ENCODE data around the gene ARL17B.
"Not testable (repeated sequence)": the region's sequence is repeated elsewhere in the genome, so short reads cannot be mapped to it uniquely, and the experiment has no call there.

Gene ARL17B

GRCh38 chr17:46361755-46362154, at the start of gene ARL17B:
Gene ARL17B (minus strand): TSS chr17:46361766. CDS start chr17:46358397, 3,369 bp downstream.
- DNase-seq (ENCODE audit: low read depth, low spot score) = not testable (repeated sequence)

DNA sequence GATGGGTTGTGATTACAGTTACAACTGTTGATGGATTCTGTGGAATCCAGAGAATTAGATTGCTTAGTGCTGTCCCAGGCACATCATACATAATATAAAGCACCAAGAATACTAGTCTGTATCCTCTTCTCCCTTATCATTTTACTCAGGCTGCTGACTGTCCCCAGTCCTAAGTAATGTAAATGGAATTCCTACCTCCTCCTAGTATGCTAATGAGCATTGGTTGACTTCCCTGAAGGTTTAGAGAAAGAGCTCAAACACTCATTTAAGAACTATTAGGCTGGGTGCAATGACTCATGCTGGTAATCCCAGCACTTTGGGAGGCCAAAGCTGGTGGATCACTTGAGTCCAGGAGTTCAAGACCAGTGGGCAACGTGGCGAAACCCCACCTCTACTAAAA, 48.3 kb upstream of the ARL17B start:
- DNase-seq (ENCODE audit: low read depth, low spot score) = not testable (repeated sequence)

GRCh38 chr17:46407155-46407554, 45.6 kb upstream of the ARL17B start:
- not testable (repeated sequence) for DNase-seq (ENCODE audit: low read depth, low spot score)

GRCh38 chr17:46401033-46401787, 39.6 kb upstream of the ARL17B start:
- not testable (repeated sequence) for DNase-seq (ENCODE audit: low read depth, low spot score)

DNA sequence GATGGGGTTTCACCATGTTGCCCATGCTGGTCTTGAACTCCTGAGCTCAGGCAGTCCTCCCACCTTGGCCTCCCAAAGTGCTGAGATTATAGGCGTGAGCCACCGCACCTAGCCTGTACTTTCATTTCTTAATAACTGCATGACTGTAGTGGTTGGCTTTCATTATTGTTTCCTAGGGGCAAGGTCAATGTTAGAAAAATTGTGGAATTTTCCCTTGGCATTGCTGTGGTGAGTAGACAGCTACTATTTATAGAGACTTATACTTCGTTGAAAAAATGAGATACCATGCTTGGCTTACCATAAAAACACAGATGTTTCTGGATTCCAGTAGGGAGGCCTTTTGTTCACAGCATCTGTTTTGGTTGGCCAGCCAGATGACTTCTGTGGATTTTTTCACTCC, 39.0 kb upstream of the ARL17B start:
- not testable (repeated sequence) for DNase-seq (ENCODE audit: low read depth, low spot score)

DNA sequence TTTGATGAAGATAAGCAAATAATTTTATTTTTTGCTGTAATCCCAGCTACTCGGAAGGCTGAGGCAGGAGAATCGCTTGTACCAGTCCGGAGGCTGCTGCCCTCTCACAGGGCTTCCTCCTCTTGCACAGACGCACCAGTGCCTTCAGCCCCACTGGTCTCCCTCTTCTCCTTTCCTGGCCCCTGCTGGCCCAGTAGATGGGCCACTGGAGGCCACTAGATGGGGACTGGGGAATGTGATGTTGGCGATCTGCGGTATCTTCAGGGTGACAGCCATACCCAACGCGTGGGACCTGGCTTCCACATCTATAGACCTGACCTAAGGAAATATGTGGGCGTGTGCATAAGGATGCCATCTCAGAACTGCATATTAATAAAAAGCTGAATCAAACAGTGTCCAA, 38.4 kb upstream of the ARL17B start:
- not testable (repeated sequence) for DNase-seq (ENCODE audit: low read depth, low spot score)

GRCh38 chr17:46396292-46396691, 34.7 kb upstream of the ARL17B start:
- not testable (repeated sequence) for DNase-seq (ENCODE audit: low read depth, low spot score)

DNA sequence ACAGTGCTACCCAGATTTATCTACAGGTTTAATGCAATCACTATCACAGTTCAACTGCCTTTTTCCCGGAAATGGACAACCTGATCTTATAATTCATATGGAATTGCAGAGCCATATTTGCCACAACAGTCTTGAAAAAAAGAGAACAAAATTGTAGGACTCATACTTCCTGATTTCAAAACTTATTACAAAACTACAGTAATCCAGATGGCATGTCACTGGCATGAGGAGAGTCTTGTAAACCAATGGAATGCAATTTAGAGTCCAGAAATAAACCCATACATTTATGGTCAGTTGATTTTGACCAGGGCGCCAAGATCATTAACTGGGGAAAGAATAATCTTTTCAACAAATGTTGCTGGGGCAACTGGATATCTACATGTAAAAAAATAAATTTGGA, 32.1 kb upstream of the ARL17B start:
- not testable (repeated sequence) for DNase-seq (ENCODE audit: low read depth, low spot score)

GRCh38 chr17:46385491-46385890, 23.9 kb upstream of the ARL17B start:
- DNase-seq (ENCODE audit: low read depth, low spot score) = not testable (repeated sequence)

- DNase-seq (ENCODE audit: low read depth, low spot score) = not testable (repeated sequence)
Observed at GRCh38 chr17:46383118-46383517, 21.6 kb upstream of the ARL17B start.

DNA sequence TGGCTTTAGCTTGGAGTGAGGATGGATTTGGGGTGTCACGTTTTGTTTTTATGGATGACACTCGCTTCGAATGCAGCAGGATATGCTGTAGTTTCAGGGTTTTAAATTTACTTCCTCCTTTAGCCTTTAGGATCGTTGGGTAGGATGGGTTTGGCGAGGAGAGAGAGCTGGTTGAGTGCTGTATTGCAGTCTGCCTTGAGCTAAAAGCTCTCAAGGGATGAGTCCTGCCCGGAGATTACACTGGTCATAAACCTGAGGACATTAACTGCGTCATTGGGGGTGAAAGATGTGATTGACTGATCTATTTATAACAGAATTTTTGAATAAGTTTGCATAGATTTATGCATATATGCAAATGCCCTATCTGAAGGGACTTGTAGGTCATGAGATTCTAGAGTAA, 11.9 kb upstream of the ARL17B start:
- DNase-seq (ENCODE audit: low read depth, low spot score) = not testable (repeated sequence)

- DNase-seq (ENCODE audit: low read depth, low spot score) = not testable (repeated sequence)
Observed at GRCh38 chr17:46372236-46373229, 11.0 kb upstream of the ARL17B start.

GRCh38 chr17:46367520-46367919, 6.0 kb upstream of the ARL17B start:
- not testable (repeated sequence) for DNase-seq (ENCODE audit: low read depth, low spot score)

- not testable (repeated sequence) for DNase-seq (ENCODE audit: low read depth, low spot score)
Observed at GRCh38 chr17:46361145-46361735, 326 bp downstream of the ARL17B start.

DNA sequence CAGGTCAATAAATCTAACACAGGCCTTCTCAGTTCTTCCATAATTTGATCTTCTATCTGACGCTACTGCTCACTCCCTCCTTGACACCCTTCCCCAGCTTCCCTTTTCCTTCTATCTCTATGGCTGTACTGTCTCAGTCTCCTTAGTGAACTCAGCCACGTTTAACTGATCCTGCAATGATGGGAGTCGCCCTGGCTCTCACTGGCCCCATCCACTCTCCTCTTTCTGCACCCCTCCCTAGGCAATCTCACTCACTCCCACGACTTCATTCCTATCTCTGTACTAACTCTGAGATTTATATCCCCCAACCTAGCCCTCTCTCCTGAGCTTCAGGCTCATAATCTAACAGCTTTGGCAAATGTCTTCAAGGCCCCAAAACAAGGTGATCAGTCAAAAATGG, 7.7 kb downstream of the ARL17B start:
- not testable (repeated sequence) for DNase-seq (ENCODE audit: low read depth, low spot score)

DNA sequence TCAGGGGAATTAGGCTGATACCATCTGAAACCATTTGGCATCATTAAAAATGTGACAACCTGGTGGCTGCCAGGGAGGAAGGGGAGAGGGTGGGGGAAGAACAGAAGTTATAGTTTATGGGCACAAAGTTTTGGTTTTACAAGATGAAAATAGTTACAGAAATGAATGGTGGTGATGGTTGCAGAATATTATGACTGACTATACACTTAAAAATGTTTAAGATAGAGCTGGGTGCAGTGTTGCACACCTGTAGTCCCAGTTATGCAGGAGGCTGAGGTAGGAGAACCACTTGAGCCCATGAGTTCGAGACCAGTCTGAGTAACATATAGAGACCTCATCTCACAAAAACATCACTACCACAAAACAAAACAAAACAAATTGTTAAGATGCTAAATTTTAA, 12.5 kb downstream of the ARL17B start:
- not testable (repeated sequence) for DNase-seq (ENCODE audit: low read depth, low spot score)

- DNase-seq (ENCODE audit: low read depth, low spot score) = not testable (repeated sequence)
Observed at GRCh38 chr17:46348345-46348744, 13.2 kb downstream of the ARL17B start.

- DNase-seq (ENCODE audit: low read depth, low spot score) = not testable (repeated sequence)
Observed at GRCh38 chr17:46342131-46342530, 19.4 kb downstream of the ARL17B start.

- not testable (repeated sequence) for DNase-seq (ENCODE audit: low read depth, low spot score)
Observed at GRCh38 chr17:46341220-46341619, 20.3 kb downstream of the ARL17B start.

DNA sequence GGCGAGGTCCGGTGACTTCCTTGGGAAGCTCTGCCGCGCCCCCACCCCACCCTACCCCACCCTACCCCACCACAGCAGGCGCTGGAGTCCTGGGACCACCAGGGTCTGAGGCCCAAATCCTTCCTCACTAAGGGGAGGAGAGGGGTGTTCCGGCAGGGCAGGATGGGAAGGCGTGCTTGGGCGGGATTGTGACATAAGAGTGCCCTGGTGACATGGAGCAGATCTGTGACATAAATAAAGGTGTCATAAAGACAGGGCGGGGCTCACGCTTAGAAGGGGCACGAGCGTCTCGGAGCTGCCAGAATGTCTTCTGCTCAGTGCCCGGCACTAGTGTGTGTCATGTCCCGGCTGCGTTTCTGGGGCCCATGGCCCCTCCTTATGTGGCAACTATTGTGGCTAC, 66.7 kb downstream of the ARL17B start, which contains the start of gene LRRC37A:
Gene LRRC37A (plus strand): TSS at position 301 of the 400 bp plus-strand sequence. CDS start 3 bp downstream, at position 304.
- not testable (repeated sequence) for DNase-seq (ENCODE audit: low read depth, low spot score)

GRCh38 chr17:46291618-46292017, 69.9 kb downstream of the ARL17B start:
- not testable (repeated sequence) for DNase-seq (ENCODE audit: low read depth, low spot score)

Data from astrocyte of the hippocampus (primary cell).